C4-2B (cell line): ENCODE measurements around the gene KLHDC3.
"Not testable (repeated sequence)": the region's sequence is repeated elsewhere in the genome, so short reads cannot be mapped to it uniquely, and the experiment has no call there.

ENCODE experiments used
- H3K27ac ChIP-seq: fragments of 450-650 bp; 2 replicates; pipeline ENCODE4 v1.5.1; 2017
- CTCF ChIP-seq: fragments of 450-650 bp; conservative IDR thresholded peaks from 2 replicates; pipeline ENCODE4 v1.5.1; 2017; ENCODE audit warnings: mild to moderate bottlenecking
- ZFX ChIP-seq: fragments of 450-650 bp; IDR thresholded peaks from 2 replicates; pipeline ENCODE4 v1.6.1; 2017

KLHDC3 gene

GRCh38 chr6:42989923-42990322 lies 24.1 kb upstream of the KLHDC3 start:
- TF ChIP-seq ZFX (no peak), CTCF (no peak)

GRCh38 chr6:42993445-42993844 lies 20.6 kb upstream of the KLHDC3 start:
- no peak for TF ChIP-seq ZFX
- TF ChIP-seq CTCF, result no peak
- H3K27ac ChIP-seq, result no peak overlapping the region

More at GRCh38 chr6:42989923-42990322, 24.1 kb upstream of the KLHDC3 start:
- no peak overlapping the region for H3K27ac ChIP-seq

GRCh38 chr6:42996513-42996912 lies 17.5 kb upstream of the KLHDC3 start:
- TF ChIP-seq CTCF (no peak), ZFX (no peak)
- H3K27ac ChIP-seq, result no peak overlapping the region

GRCh38 chr6:42998205-42998604 lies 15.8 kb upstream of the KLHDC3 start:
- not testable (repeated sequence) for H3K27ac ChIP-seq

- TF ChIP-seq ZFX (no peak), CTCF (no peak)
- H3K27ac ChIP-seq, result no peak overlapping the region
These were observed 12.2 kb upstream of the KLHDC3 start for GRCh38 chr6:43001843-43002242.

GRCh38 chr6:43005844-43006243 lies 8.2 kb upstream of the KLHDC3 start:
- TF ChIP-seq CTCF, result no peak
- no peak for TF ChIP-seq ZFX
- H3K27ac ChIP-seq, result no peak overlapping the region

- no peak overlapping the region for H3K27ac ChIP-seq
- TF ChIP-seq ZFX, result no peak
- TF ChIP-seq CTCF, result no peak
These were observed 7.8 kb upstream of the KLHDC3 start for GRCh38 chr6:43006251-43006650.

GRCh38 chr6:43007126-43007525 lies 6.9 kb upstream of the KLHDC3 start:
- H3K27ac ChIP-seq, result no peak overlapping the region
- TF ChIP-seq CTCF, result no peak
- TF ChIP-seq ZFX, result no peak
